T-helper 17 cell (primary cell): ENCODE data around the gene UBXN11. TPM values are rescaled to one million over a fixed set of nuclear protein-coding genes. Genes with fewer than 3 reads are reported as not detected.

ENCODE experiments used
- ATAC-seq: fragments of 150-1000 bp; cut with Tn5 transposase; 2 replicates; pipeline ENCODE4 v1.10.0; 2021; ENCODE audit warnings: mild to moderate bottlenecking, moderate library complexity
- DNase-seq, 3 donors: peaks; one replicate each; pipeline versions ENCODE4 v3.0.0 to v3.0.0-alpha.2; 2020 to 2021
- H3K9me3 ChIP-seq: one replicate; pipeline ENCODE4 v1.7.0; 2013; ENCODE audit warnings: low read length, mild to moderate bottlenecking; ENCODE audit not compliant: control insufficient read depth, poor library complexity, severe bottlenecking
- H3K27ac Mint-ChIP-seq: one replicate; pipeline ENCODE4 v1.8.0; 2022; ENCODE audit warnings: mild to moderate bottlenecking, moderate library complexity, mixed read lengths
- H3K27me3 Mint-ChIP-seq: one replicate; pipeline ENCODE4 v1.8.0; 2022; ENCODE audit warnings: mixed read lengths
- H3K36me3 Mint-ChIP-seq: one replicate; pipeline ENCODE4 v1.8.0; 2022; ENCODE audit warnings: low read depth, mixed read lengths
- H3K4me1 Mint-ChIP-seq: one replicate; pipeline ENCODE4 v1.8.0; 2022; ENCODE audit warnings: mild to moderate bottlenecking, mixed read lengths
- H3K4me3 Mint-ChIP-seq: one replicate; pipeline ENCODE4 v1.8.0; 2022; ENCODE audit warnings: mild to moderate bottlenecking, moderate library complexity, mixed read lengths
- total RNA-seq, 4 donors: library from RNA in 2 of 4; stranded (reverse) in 2 of 4; gene quantifications; one replicate each; pipeline ENCODE4 v1.2.3 and lab custom pipeline; 2022 to 2026

UBXN11 gene
- total RNA-seq, 2 donors from 2014 or later, result 44.6 to 45.1 TPM

DNA sequence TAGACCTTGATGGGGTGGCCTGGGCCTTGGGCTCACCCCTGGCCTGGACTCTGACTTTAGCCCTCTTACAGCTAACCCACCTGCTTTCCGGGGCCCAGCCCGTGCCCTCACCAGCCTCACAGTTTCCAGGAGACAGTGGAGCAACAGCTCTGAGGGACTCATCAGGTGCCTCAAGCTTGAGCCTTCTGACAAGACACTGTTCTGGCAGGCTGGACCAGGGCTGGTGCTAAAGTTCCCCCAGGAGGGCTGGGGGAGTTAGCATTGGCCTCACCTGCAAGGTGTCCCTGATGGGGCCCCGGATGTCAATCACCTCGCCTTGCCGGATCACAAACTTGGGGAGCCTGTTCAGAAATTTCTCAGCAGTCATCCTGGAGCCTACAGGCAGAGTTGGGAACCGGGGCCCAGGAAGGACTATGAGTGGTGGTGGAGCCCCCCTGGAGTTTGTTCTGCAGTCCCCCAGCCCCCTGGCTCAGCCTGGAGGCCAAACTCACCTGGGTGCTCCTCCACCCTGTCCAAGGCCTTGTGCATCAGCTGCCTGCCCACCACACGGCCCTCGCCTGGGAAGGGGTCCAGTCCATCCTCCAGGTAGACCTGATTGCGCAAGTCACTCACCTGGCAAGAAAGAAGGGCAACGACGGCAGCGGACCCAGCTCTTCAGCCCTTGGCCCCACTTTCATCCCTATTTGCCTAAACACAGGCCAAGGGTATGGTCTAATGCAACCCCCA, 22.4 kb downstream of the UBXN11 start:
- H3K4me1 Mint-ChIP-seq, result peaks cover 76% of the 10 kb centered on the region
- no peaks in the 10 kb centered on the region for H3K9me3 ChIP-seq
- ATAC-seq, result no peak
- no peaks in the 10 kb centered on the region for H3K27me3 Mint-ChIP-seq
- H3K4me3 Mint-ChIP-seq, result peak overlapping the region; percentile 91
- H3K36me3 Mint-ChIP-seq, result peaks cover 17% of the 10 kb centered on the region
- no peak for DNase-seq
- peak overlapping the region; percentile 99 for H3K27ac Mint-ChIP-seq

DNA sequence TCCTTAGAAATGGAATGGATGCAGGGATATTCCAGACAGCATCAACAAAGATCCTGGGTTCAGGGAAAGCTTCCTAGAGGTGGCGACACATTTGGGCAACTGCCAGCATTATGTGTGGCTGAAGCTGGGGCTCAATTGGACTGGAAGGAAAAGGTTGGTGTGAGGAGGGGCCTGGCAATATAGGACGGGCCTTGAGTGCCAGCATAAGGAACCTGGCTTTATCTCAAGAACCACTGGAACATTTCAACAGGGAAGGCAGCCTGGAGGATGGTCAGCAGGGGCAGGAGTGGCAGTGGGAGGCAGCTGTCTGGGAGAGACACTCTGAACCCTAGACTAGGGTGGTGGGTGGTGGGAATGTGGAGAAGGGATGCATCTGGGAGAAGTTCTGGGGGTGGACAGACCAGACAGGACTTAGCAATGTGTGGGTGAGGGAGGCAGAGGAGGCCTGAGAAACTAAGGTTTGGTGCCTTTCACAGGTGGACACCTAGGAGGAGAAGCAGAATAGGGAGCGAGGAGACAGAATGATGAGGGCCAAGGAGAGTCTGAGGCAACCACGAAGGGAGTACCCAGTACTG, 23.1 kb downstream of the UBXN11 start:
- peak overlapping the region; percentile 84 for H3K4me3 Mint-ChIP-seq

DNA sequence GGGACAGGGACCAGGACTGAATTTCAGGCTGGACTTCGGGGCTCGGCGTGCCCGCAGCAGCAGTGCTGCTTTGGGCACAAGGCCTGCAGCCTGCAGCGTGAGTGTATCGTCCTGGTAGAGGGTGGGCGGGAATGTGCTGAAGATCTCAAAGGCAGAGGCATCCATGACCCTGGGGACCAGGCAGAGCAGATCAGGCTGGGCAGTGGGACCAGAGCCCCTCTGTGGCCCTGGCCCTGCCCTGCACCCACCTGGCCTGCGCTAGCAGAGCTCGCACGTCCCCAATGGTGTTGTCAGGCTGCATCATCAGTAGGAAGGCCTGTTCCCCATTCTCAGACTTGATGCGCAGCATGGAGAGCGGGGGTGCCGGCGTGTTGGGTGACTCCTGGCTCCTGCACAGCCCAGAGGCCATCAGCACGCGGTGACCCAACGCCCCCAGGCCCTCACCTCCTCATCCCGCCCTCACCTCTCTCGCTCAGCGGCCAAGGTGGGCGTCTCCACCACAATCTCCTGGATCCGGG, 24.0 kb downstream of the UBXN11 start:
- ATAC-seq, result no peak
- no peak for DNase-seq
- Mint-ChIP-seq H3K36me3 (peaks cover 17% of the 10 kb centered on the region), H3K27me3 (no peaks in the 10 kb centered on the region), H3K4me1 (peaks cover 73% of the 10 kb centered on the region), H3K4me3 (peak overlapping the region; percentile 58), H3K27ac (peak overlapping the region; percentile 99)
- no peaks in the 10 kb centered on the region for H3K9me3 ChIP-seq

More for the DNA sequence above, 23.1 kb downstream of the UBXN11 start:
- no peak for DNase-seq
- ATAC-seq, result no peak
- Mint-ChIP-seq H3K27me3 (no peaks in the 10 kb centered on the region), H3K4me1 (peaks cover 74% of the 10 kb centered on the region), H3K36me3 (peaks cover 17% of the 10 kb centered on the region), H3K27ac (peak overlapping the region; percentile 99)
- H3K9me3 ChIP-seq, result no peaks in the 10 kb centered on the region

DNA sequence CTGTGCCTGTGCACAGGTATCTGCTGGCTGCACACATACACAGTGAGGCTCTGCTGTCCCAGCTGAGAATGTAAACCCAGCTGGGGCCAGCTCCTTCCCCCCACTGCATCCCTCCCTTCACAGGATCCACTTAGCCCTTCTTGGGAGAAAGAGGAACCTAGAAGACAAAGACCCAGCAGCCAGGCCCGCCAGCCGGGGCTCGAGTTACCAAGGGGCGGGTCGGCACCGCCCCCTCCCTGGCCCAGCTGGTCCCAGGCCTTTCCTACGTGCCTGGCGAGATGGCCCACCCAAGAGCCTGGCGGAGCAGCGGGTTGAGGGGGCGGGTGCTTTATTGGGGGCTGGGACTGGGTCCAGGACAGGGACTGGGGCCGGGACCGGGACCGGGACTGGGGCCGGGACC, 24.5 kb downstream of the UBXN11 start:
- DNase-seq (no peak), ATAC-seq (no peak)
- Mint-ChIP-seq H3K36me3 (peaks cover 17% of the 10 kb centered on the region), H3K27ac (peak overlapping the region; percentile 97), H3K27me3 (no peaks in the 10 kb centered on the region), H3K4me3 (peak overlapping the region; percentile 97), H3K4me1 (peaks cover 71% of the 10 kb centered on the region)
- H3K9me3 ChIP-seq, result no peaks in the 10 kb centered on the region

DNA sequence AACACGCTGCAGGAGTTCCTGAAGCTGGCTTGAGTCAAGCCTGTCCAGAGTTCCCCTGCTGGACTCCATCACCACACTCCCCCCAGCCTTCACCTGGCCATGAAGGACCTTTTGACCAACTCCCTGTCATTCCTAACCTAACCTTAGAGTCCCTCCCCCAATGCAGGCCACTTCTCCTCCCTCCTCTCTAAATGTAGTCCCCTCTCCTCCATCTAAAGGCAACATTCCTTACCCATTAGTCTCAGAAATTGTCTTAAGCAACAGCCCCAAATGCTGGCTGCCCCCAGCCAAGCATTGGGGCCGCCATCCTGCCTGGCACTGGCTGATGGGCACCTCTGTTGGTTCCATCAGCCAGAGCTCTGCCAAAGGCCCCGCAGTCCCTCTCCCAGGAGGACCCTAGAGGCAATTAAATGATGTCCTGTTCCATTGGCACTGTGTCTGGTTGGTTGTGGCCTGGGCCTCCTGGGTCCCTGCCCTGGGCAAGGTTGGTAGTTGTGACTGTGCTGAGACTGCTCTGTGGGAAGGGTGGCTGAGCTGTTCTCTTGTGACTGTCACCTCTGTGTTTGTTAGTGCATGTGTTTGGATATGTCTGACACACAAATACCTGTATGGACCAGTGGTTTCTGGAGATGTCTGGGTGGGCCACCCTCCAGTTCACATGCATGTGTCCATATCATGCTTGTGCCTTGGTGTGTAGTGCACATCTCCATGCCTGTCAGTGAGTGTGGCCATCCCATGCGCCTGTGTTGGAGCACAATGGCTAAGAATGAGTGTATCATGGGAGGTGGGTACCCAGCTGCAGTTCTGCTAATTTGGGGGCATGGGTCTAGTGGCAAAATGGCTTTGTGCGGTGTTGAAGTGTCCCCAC, 25.1 kb downstream of the UBXN11 start:
- no peaks in the 10 kb centered on the region for H3K9me3 ChIP-seq
- Mint-ChIP-seq H3K36me3 (peaks cover 17% of the 10 kb centered on the region), H3K4me3 (peak overlapping the region; percentile 97), H3K27me3 (no peaks in the 10 kb centered on the region), H3K4me1 (peaks cover 74% of the 10 kb centered on the region), H3K27ac (peak overlapping the region; percentile 97)
- DNase-seq (no peak), ATAC-seq (no peak)

DNA sequence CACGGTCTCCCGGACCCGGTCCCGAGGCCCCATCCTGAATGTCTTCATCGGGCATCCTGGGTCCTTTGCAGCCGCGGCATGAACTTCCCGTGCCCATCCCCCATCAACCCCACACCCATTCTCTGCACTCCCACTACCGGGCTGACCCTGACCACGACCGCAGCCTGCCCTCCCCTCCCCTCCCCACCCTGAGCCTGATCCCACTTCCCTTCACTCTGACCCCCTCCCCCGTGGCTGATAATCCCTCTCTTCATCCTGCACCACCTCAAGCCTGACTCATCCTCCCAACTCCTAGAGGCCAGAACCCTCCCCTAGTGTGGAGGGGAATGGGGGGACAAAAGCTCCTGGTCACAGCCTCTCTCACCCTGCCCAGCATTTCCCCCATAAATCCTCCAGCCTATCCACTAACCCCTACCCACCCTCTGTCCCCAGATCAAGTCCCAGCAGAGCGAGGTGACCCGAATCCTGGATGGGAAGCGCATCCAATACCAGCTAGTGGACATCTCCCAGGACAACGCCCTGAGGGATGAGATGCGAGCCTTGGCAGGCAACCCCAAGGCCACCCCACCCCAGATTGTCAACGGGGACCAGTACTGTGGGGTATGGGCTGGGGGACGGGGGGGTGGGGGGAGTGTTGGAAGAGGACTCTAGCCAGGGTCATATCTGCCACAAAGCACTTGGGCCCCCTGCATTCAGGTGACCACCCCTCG, 25.9 kb downstream of the UBXN11 start:
- Mint-ChIP-seq H3K36me3 (peaks cover 19% of the 10 kb centered on the region), H3K4me3 (peak overlapping the region; percentile 97), H3K27me3 (no peaks in the 10 kb centered on the region), H3K4me1 (peaks cover 78% of the 10 kb centered on the region), H3K27ac (peak overlapping the region; percentile 97)
- H3K9me3 ChIP-seq, result no peaks in the 10 kb centered on the region
- DNase-seq (no peak), ATAC-seq (no peak)

DNA sequence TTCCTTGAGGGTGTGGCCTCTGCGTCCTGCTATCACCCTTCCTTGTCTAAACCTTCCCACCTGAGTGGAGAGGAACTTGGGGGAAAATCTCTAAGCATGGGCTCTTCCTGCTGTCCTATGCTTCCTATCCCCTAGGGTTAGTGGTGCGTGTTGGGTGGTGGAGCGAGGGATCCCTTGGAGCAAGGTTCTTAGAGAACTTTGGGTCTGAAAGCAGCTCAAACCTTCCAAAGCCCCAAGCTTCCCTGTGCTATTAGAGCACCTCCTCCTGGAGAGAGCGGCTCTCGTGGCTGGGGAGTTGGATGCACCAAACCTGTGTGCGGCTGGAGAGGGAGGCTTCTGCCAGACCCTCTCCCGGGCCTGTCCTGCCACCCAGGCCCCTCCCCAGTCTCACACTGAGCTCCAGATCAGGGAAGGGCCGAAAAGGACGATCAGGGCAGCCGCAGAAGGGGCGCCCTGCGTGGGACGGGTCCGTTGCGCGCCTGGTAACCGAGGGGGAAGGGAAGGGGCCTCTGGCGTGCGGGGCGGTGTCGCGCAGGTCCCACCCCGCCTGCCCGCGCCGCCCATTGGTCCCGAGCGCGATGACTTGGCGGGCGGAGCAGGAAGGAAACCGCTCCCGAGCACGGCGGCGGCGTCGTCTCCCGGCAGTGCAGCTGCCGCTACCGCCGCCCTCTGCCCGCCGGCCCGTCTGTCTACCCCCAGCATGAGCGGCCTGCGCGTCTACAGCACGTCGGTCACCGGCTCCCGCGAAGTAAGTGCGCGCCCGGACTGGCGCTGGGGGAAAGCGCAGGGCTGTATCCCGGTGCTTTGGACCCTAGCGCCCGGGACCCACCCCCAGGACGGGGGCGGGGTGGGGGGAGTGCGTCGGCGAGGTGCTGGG, 26.7 kb downstream of the UBXN11 start, which contains the start of gene SH3BGRL3:
Gene SH3BGRL3, plus strand, starts transcription at position 631 of the 877 bp plus-strand sequence. Its CDS starts 70 bp downstream, at position 701.
- Mint-ChIP-seq H3K27ac (peak within 1 kb of the TSS; percentile 97), H3K36me3 (peaks cover 16% of the 10 kb centered on the region), H3K27me3 (no peaks in the 10 kb centered on the region), H3K4me3 (peak within 1 kb of the TSS; percentile 97), H3K4me1 (peaks cover 72% of the 10 kb centered on the region)
- ATAC-seq (peak; percentile 71), DNase-seq (peak; percentile 76 to 85 (median 84))
- H3K9me3 ChIP-seq, result no peaks in the 10 kb centered on the region

DNA sequence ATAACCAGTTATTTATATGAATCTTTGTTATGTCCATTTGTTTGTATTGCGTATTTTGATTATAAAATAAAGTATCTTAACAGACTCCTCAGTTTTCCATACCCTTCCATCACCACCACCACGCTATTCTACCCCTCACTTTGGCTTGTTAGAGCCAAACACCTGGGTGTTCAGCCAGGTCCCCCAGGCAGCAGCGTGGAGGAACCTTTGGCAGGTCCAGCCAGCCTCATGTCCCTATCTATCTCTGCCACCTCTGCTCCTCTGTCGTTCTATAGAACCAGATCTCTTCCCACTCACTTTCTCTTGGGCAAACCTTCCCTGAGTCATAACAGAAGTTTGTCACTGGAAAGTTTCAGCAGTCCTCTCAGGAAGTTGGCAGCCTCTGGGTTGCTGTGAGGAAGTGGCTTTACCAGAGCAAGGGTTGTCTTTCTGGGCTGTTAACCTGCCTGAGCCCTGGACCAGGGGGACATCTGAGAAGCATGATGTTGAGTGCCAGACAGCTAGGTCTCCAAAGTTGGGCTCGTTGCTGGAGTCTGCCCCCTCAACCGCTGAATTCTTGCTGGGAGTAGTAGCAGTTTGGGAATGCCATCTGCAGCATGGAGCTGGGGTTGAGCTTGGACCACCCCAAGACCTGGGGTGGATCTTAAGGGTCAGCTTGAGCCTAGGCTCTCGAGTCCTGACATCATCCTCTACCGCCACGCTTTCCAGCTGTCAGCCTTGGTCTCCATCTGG, 27.5 kb downstream of the UBXN11 start:
- no peak for ATAC-seq
- Mint-ChIP-seq H3K27me3 (no peaks in the 10 kb centered on the region), H3K4me3 (peak overlapping the region; percentile 97), H3K4me1 (peaks cover 65% of the 10 kb centered on the region), H3K27ac (peak overlapping the region; percentile 97), H3K36me3 (peaks cover 14% of the 10 kb centered on the region)
- H3K9me3 ChIP-seq, result no peaks in the 10 kb centered on the region
- no peak for DNase-seq

DNA sequence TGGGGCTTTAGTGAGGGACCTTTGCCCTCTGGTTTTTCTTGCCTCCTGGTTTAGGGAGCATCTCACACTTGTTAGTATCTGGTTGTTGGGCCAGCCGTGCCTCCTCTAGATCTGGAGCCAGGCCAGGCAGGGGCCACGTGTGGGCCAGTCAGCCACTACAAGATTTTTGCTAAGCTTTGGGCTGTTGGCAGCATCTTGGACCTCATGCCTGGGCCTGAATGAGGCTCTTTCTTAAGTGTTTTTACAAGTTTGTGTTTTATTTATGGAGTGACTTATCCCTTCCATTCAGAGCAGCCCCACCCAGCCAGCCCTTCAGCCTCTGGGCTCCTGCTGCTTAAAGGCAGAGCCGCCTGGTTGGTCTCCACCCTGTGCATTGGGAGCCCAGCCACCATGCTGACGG, 28.1 kb downstream of the UBXN11 start:
- H3K4me3 Mint-ChIP-seq, result no peak overlapping the region
- H3K27me3 Mint-ChIP-seq, result no peaks in the 10 kb centered on the region
- peaks cover 11% of the 10 kb centered on the region for H3K36me3 Mint-ChIP-seq
- H3K4me1 Mint-ChIP-seq, result peaks cover 60% of the 10 kb centered on the region
- H3K9me3 ChIP-seq, result no peaks in the 10 kb centered on the region
- ATAC-seq (no peak), DNase-seq (no peak)
- H3K27ac Mint-ChIP-seq, result peak overlapping the region; percentile 97

DNA sequence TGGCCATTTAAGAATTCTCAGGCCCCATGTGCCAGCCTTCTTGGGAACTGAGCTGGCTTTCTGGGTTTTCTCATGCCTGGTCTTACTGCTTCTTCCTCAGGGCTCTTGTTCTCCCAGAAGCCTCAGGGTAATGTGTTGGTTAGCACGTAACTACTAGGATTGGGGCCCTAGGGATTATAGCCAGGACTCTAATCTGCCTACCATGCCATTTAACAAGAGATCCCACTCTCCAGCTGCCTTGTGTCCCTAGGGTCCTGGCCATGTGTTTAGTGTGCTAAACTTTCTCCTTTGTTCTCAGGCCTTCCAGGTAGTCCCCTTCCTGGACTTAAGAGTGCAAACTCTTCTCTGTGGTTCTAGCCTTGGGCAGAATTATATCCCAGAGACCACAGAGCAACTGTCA, 28.7 kb downstream of the UBXN11 start:
- no peak for DNase-seq
- ATAC-seq, result no peak
- no peaks in the 10 kb centered on the region for H3K27me3 Mint-ChIP-seq
- H3K9me3 ChIP-seq, result no peaks in the 10 kb centered on the region
- peaks cover 54% of the 10 kb centered on the region for H3K4me1 Mint-ChIP-seq
- H3K4me3 Mint-ChIP-seq, result peak overlapping the region; percentile 63
- peak overlapping the region; percentile 97 for H3K27ac Mint-ChIP-seq
- H3K36me3 Mint-ChIP-seq, result peaks cover 11% of the 10 kb centered on the region

DNA sequence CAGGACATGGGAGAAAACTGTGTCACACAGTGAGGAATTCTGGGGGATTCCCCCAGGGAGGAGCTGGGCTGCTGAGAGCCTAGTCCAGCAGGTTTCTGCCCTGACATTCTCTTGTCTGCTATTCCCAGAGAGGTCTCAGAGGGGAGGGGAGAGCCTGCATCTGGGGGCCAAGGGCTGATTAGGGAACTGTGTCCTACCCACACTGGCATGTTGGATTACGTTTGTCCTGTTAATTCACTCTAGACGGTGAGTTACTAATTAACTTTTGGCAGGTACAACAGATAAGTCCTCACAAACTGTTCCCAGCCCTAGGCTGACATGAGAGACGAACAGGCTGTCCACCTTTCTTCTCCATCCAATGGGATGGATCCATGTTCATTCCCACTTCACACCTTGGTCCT, 29.2 kb downstream of the UBXN11 start:
- no peaks in the 10 kb centered on the region for H3K27me3 Mint-ChIP-seq
- peaks cover 12% of the 10 kb centered on the region for H3K36me3 Mint-ChIP-seq
- peak overlapping the region; percentile 5 for H3K4me3 Mint-ChIP-seq
- peaks cover 50% of the 10 kb centered on the region for H3K4me1 Mint-ChIP-seq
- no peak for DNase-seq
- peak overlapping the region; percentile 97 for H3K27ac Mint-ChIP-seq
- no peaks in the 10 kb centered on the region for H3K9me3 ChIP-seq
- no peak for ATAC-seq
